Erythroblast (primary cell): Measurements from ENCODE around the gene LPIN3.

Experiments
- GATA1 ChIP-seq: IDR thresholded peaks from 2 replicates; pipeline ENCODE4 v1.6.1; 2011; ENCODE audit warnings: low read depth, mild to moderate bottlenecking, control low read depth, low read length, moderate library complexity
- POLR2A ChIP-seq: IDR thresholded peaks from 2 replicates; pipeline ENCODE4 v1.6.1; 2011; ENCODE audit warnings: mild to moderate bottlenecking, low read length

DNA sequence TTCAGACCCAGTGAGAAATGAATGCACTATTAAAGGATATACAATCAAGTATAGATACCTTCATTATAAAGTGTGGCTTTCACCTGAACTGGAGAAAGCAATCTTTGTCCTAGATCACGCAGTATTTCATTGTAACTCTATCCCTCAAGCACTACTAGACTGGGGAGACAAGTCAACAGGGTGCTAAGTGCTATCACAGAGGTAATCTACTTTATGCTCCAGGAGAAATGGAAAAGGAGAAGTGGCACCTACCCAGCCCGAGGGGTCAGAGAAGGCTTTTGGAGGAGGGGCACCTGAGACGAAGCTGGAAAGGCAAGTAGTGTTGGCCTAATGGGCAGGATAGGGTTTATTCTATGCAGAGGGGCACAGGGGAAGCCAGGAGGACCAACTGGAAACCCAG is 40.2 kb upstream of the LPIN3 start:
- TF ChIP-seq POLR2A (no peak), GATA1 (no peak)
